Activated CD8-positive, alpha-beta T cell treated with anti-CD3 and anti-CD28 coated beads, Interleukin-2, amount 10 ng/mL, durations not matched to agents 7 days and 5 days (primary cell): Measurements from ENCODE around the gene CREBBP. TPM values are rescaled to one million over a fixed set of nuclear protein-coding genes. Genes with fewer than 3 reads are reported as not detected.

Source experiments
- ATAC-seq: fragments of 150-1000 bp; cut with Tn5 transposase; one replicate; pipeline ENCODE4 v1.10.0; 2021; ENCODE audit warnings: moderate library complexity
- CTCF ChIA-PET: fragments of 350-600 bp; sonication (Branson Sonifier 250); formaldehyde crosslinking; loops from one replicate; lab custom pipeline; 2021; ENCODE audit warnings: antibody characterized with exemption; lab: Charles Lee
- POLR2A ChIA-PET: fragments of 350-600 bp; sonication (Branson Sonifier 250); formaldehyde crosslinking; loops from one replicate; lab custom pipeline; 2021; ENCODE audit warnings: antibody characterized with exemption; lab: Charles Lee
- DNase-seq: peaks from one replicate; pipeline ENCODE4 v3.0.0-alpha.2; 2020
- H3K27ac Mint-ChIP-seq: one replicate; pipeline ENCODE4 v1.8.0; 2021; ENCODE audit warnings: mild to moderate bottlenecking, mixed read lengths
- H3K27me3 Mint-ChIP-seq: one replicate; pipeline ENCODE4 v1.8.0; 2021; ENCODE audit warnings: low read depth, mixed read lengths
- H3K36me3 Mint-ChIP-seq: one replicate; pipeline ENCODE4 v1.8.0; 2021; ENCODE audit warnings: low read depth, mixed read lengths
- H3K4me1 Mint-ChIP-seq: one replicate; pipeline ENCODE4 v1.8.0; 2021; ENCODE audit warnings: low read depth, mixed read lengths
- H3K4me3 Mint-ChIP-seq: one replicate; pipeline ENCODE4 v1.8.0; 2021; ENCODE audit warnings: mild to moderate bottlenecking, mixed read lengths
- H3K9me3 Mint-ChIP-seq: one replicate; pipeline ENCODE4 v1.8.0; 2022; ENCODE audit warnings: mixed read lengths; ENCODE audit not compliant: insufficient read depth
- total RNA-seq, 2 experiments: library from RNA; stranded (reverse); gene quantifications; one replicate each; pipeline ENCODE4 v1.2.3, GENCODE V29; 2021

Gene CREBBP
- total RNA-seq, 2 experiments from 2014 or later, result 51.8 to 55.8 TPM

DNA sequence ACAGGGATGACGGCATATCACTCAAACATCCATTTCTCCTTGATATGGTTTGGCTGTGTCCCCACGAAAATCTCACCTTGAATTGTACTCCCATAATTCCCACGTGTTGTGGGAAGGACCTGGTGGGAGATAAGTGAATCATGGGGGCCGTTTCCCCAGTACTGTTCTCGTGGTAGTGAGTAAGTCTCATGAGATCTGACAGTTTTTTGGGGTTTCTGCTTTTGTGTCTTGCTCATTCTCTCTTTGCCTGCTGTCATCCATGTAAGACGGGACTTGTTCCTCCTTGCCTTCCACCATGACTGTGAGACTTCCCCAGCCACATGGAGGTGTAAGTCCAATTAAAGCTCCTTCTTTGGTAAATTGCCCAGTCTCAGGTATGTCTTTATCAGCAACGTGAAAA lies 193.5 kb downstream of the CREBBP start:
- Mint-ChIP-seq H3K4me1 (peaks cover 16% of the 10 kb centered on the region), H3K27ac (peak overlapping the region; percentile 28), H3K9me3 (no peaks in the 10 kb centered on the region), H3K27me3 (no peaks in the 10 kb centered on the region), H3K36me3 (peaks cover 35% of the 10 kb centered on the region), H3K4me3 (no peak overlapping the region)
- ChIA-PET CTCF (interaction anchor here (0.9 to 1.3 kb wide), 2 partner anchors 9 to 567 kb away, joined by 3 to 4 read pairs; no protein-coding TSS in a partner anchor), POLR2A (no interaction called here)
- ATAC-seq (no peak), DNase-seq (no peak)

DNA sequence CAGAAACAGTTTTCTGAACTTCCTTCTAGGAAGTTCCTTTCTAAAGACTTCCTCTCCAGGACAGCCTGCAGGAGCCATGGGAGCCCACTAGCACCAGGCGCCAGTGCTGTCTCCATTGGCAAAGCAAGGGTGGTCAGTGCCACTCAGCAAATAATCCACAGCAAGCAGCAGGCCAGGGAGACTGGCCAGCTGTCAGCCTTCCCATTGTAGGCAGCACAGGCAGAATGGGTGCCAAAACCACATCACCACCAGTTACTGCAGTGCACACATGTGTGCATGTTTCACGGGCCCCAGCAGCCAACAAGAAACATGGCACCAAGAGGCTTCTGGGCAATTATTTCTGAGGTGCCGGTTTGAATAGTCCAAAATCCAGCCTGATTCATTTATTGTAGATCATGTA lies 199.3 kb downstream of the CREBBP start:
- no peaks in the 10 kb centered on the region for H3K27me3 Mint-ChIP-seq
- no peaks in the 10 kb centered on the region for H3K4me1 Mint-ChIP-seq
- CTCF ChIA-PET, result interaction anchor here (3.0 kb wide), 1 partner anchor 10 kb away, joined by 14 read pairs; no protein-coding TSS in a partner anchor
- no peak overlapping the region for H3K4me3 Mint-ChIP-seq
- no peak overlapping the region for H3K27ac Mint-ChIP-seq
- H3K36me3 Mint-ChIP-seq, result peaks cover 39% of the 10 kb centered on the region
- no peaks in the 10 kb centered on the region for H3K9me3 Mint-ChIP-seq
- ATAC-seq (no peak), DNase-seq (no peak)
- POLR2A ChIA-PET, result no interaction called here

DNA sequence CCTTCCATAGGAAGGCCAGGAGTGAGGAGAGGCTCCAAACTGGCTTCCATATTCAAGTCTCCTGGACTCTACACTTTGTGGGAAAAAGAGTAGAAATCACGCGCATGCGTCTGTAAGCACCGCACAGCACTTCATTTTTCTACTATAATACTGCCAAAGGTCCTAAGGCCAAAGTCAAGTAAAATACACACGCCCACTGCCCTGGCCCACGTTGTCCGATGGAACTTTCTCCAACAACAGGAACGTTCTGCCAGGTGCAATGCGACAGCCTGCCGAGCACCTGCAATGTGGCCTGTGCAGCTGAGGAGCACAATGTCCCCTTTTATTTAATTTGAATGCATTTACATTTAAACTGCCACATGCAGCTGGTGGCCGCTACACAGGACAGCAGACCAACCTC lies 202.5 kb downstream of the CREBBP start:
- H3K27me3 Mint-ChIP-seq, result no peaks in the 10 kb centered on the region
- ChIA-PET CTCF (interaction anchor here (1.0 kb wide), 1 partner anchor 42 kb away, joined by 3 read pairs; no protein-coding TSS in a partner anchor), POLR2A (no interaction called here)
- H3K4me1 Mint-ChIP-seq, result no peaks in the 10 kb centered on the region
- no peak for ATAC-seq
- H3K4me3 Mint-ChIP-seq, result no peak overlapping the region
- no peak overlapping the region for H3K27ac Mint-ChIP-seq
- DNase-seq, result no peak
- H3K9me3 Mint-ChIP-seq, result no peaks in the 10 kb centered on the region
- H3K36me3 Mint-ChIP-seq, result peaks cover 48% of the 10 kb centered on the region

DNA sequence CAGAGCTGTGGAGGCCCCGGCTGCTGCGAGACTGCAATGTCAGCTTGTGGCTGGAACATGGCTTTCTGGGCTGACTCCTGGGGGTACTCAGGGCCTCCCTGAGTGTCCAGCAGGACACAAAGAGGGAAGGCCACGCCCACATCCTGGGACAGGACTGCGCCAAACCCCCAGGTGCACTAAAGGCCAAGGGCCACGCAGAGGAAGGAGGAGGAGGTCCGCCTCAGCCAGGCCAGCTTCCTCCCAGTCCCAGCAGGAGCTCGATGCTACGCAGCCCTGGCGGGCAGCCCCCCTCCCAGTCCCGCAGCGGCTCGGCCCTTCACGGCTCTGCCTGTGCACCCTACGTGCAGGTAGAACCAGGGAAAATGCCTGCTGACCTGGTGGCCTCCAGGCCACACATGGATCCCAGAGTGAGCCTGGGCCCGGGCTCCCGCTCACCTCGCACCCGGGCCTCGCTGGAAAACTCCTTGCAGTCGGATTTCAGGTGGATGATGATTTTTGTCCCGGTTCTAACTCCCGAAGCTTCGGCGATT lies 204.8 kb downstream of the CREBBP start:
- ChIA-PET CTCF (no interaction called here), POLR2A (interaction anchor here (0.7 kb wide), 1 partner anchor 16 kb away, joined by 3 read pairs; no protein-coding TSS in a partner anchor)
- H3K4me3 Mint-ChIP-seq, result no peak overlapping the region
- H3K9me3 Mint-ChIP-seq, result no peaks in the 10 kb centered on the region
- ATAC-seq (no peak), DNase-seq (no peak)
- no peak overlapping the region for H3K27ac Mint-ChIP-seq
- H3K4me1 Mint-ChIP-seq, result peaks cover 8% of the 10 kb centered on the region
- H3K27me3 Mint-ChIP-seq, result no peaks in the 10 kb centered on the region
- H3K36me3 Mint-ChIP-seq, result peaks cover 45% of the 10 kb centered on the region

Other genes starting within 250 kb of the CREBBP start
- 10 to 100 TPM; 45.7 to 48.3 TPM for gene DNASE1, start 226.0 kb downstream of the CREBBP start, total RNA-seq
- 100 to 1,000 TPM; 126 to 129 TPM for gene TRAP1, start 163.2 kb downstream of the CREBBP start, total RNA-seq
- gene ADCY9, start 235.7 kb upstream of the CREBBP start, total RNA-seq, result 1 to 10 TPM; 6.2 to 6.3 TPM